GM12873 (cell line): ENCODE data around the gene ZBTB7C.

ENCODE experiments used
- TF ChIP-seq, protein P1 (sequence below): IDR thresholded peaks from 2 replicates; pipeline ENCODE4 v1.5.1; 2012; ENCODE audit warnings: low read depth, mild to moderate bottlenecking, moderate library complexity, low read length, control low read depth; ENCODE audit not compliant: insufficient read depth; ENCODE audit errors: missing control alignments

Gene ZBTB7C

GRCh38 chr18:48129621-48130082 lies 279.5 kb downstream of the ZBTB7C start:
- TF ChIP-seq, protein P1, sequence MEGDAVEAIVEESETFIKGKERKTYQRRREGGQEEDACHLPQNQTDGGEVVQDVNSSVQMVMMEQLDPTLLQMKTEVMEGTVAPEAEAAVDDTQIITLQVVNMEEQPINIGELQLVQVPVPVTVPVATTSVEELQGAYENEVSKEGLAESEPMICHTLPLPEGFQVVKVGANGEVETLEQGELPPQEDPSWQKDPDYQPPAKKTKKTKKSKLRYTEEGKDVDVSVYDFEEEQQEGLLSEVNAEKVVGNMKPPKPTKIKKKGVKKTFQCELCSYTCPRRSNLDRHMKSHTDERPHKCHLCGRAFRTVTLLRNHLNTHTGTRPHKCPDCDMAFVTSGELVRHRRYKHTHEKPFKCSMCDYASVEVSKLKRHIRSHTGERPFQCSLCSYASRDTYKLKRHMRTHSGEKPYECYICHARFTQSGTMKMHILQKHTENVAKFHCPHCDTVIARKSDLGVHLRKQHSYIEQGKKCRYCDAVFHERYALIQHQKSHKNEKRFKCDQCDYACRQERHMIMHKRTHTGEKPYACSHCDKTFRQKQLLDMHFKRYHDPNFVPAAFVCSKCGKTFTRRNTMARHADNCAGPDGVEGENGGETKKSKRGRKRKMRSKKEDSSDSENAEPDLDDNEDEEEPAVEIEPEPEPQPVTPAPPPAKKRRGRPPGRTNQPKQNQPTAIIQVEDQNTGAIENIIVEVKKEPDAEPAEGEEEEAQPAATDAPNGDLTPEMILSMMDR: no peak

DNA sequence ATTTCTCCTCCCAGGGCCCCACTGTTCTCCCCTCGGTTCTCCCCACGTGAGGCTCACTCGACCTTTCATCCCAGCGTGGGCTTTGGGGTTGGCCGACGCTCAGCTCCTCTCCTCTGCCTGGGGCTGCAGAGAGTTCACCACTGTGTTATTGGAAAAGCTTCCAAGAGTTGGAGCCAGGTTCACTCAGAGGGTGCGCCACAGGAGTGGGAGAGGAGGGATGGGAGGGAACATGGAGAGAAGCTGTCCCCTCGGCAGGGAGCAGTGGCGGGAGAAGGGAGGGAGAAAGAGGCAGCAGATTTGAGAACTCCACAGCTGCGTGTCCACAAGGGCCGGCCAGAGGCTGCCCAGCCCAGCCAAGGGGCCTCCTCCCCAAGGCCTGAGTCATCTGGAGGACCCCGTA lies 281.6 kb downstream of the ZBTB7C start:
- TF ChIP-seq, protein P1: no peak

DNA sequence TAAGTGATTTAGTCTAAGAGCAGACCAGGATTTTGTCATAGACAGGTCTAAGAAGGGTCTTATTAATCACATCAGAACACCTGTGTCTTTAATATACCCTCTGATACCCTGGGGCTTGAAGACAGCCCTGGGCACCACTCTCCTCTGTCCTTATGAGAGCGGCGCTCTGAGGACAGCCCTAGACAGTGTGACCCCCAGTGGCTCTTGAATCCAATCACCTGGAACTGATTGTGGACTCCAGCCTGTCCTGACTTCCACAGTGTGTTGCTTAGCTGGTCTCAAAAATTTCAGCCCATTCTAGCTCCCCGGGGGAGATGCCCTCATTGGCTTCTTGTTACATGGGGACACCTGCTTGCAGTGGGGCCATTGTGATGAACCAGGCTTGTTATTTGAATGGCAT lies 282.9 kb downstream of the ZBTB7C start:
- TF ChIP-seq, protein P1: no peak

DNA sequence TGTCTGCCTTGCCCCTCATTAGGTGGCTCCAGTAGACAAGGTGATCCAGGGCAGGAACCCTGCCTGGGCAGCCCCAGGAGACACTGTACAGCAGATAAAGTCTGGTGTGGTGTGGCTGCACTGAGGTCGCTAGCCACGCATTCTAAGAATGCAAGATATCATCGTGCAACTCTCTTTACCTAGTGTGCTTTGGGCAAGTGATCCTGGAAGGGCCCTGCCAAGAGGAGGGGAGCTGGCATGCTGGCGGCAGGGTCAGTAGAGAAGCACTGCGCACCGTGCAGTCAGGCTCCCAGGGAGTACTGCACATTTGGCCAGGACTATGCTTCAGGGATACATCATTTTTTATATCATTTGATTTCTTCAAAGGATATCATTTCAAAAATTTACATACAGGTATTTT lies 283.5 kb downstream of the ZBTB7C start:
- TF ChIP-seq, protein P1: no peak

- TF ChIP-seq, protein P1: no peak
Measured at GRCh38 chr18:48124857-48125626, 284.1 kb downstream of the ZBTB7C start.

DNA sequence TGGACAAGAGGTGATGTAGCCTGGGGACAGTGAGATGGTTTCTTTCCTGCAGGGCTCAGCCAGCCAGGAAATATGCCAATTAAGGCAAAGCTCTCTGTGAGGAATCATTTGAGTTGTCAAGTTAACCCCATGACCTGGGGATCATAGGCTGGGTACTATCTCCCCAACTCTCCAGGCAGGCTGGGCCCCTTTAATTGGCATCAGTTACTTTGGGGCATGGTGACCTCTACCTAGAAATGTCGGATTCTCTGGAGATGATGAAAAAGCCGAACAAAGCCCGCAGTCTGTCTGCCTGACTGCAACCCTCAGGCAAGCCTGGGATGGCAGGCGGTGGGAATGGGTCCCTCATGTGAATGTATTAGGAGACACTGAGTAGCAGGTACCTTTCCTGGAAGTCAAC lies 285.2 kb downstream of the ZBTB7C start:
- TF ChIP-seq, protein P1: no peak

- TF ChIP-seq, protein P1: no peak
Measured at GRCh38 chr18:48123324-48123723, 285.9 kb downstream of the ZBTB7C start.
